ENCODE data around the gene GAL3ST2.

GAL3ST2 gene

GRCh38 chr2:241835611-241836010 lies 59.0 kb downstream of the GAL3ST2 start:
- FAIRE-seq (no peak), DNase-seq (ENCODE audit: extremely low spot score, insufficient read length, low read depth) (no peak)

GRCh38 chr2:241836292-241836691 lies 59.7 kb downstream of the GAL3ST2 start:
- DNase-seq (ENCODE audit: extremely low spot score, insufficient read length, low read depth) = no peak
- FAIRE-seq = no peak

- no peak for FAIRE-seq
- no peak for DNase-seq (ENCODE audit: extremely low spot score, insufficient read length, low read depth)
Measured at GRCh38 chr2:241837197-241837965, 60.8 kb downstream of the GAL3ST2 start.

GRCh38 chr2:241841181-241842066 lies 64.8 kb downstream of the GAL3ST2 start:
- DNase-seq (ENCODE audit: extremely low spot score, insufficient read length, low read depth) (no peak), FAIRE-seq (no peak)

DNA sequence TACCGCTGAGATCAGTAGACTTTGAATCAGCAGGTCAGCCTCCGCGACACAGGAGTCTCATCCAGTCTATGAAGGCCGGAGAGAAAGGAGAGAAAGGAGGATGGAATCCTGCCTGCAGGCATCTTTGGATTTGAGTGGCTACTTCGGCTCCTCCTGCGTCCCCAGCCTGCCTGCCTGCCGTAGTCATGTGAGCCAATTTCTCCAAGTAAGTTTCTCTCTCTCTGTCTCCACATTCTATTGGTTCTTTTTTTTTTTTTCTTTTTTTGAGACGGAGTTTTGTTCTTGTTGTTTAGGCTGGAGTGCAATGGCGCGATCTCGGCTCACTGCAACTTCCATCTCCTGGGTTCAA lies 65.4 kb downstream of the GAL3ST2 start:
- FAIRE-seq = no peak

GRCh38 chr2:241842620-241843211 lies 66.1 kb downstream of the GAL3ST2 start:
- DNase-seq (ENCODE audit: extremely low spot score, insufficient read length, low read depth) = no peak
- FAIRE-seq = peak; percentile 81

More for the DNA sequence above, 65.4 kb downstream of the GAL3ST2 start:
- DNase-seq (ENCODE audit: extremely low spot score, insufficient read length, low read depth) = no peak

- FAIRE-seq (no peak), DNase-seq (ENCODE audit: extremely low spot score, insufficient read length, low read depth) (no peak)
Measured at GRCh38 chr2:241843321-241844065, 66.9 kb downstream of the GAL3ST2 start.

DNA sequence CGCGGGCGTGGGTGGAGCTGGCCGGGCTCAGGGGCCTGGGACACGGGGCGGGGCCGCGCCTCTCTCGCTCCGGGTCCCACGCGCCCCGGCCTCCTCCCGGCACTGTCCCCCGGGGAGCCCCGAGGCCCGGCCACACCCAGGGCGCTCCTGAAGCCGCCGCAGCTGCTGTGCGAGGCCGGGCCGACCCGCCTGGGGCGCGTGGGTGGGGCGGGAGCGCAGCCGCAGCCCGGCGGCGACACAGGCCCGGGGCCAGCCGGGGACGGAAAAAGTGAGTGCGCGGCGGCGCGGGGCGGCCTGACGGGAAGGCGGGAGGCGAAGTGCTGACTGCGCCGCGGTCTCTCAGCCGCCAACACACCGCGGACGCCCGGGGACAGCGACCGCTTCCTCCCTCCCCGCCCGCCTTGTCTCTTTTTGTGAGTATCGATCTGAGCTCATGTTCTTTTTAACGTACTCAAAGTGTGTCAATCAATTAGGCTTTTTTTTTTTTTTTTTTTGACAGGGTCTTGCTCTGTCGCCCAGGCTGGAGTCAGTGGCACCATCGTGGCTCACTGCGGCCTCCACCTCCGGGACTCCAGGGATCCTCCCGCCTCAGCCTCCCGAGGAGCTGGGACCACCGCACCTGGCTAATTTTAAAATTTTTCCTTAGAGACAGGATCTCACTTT lies 67.6 kb downstream of the GAL3ST2 start:
- FAIRE-seq (peak; percentile 67), DNase-seq (ENCODE audit: extremely low spot score, insufficient read length, low read depth) (no peak)

DNA sequence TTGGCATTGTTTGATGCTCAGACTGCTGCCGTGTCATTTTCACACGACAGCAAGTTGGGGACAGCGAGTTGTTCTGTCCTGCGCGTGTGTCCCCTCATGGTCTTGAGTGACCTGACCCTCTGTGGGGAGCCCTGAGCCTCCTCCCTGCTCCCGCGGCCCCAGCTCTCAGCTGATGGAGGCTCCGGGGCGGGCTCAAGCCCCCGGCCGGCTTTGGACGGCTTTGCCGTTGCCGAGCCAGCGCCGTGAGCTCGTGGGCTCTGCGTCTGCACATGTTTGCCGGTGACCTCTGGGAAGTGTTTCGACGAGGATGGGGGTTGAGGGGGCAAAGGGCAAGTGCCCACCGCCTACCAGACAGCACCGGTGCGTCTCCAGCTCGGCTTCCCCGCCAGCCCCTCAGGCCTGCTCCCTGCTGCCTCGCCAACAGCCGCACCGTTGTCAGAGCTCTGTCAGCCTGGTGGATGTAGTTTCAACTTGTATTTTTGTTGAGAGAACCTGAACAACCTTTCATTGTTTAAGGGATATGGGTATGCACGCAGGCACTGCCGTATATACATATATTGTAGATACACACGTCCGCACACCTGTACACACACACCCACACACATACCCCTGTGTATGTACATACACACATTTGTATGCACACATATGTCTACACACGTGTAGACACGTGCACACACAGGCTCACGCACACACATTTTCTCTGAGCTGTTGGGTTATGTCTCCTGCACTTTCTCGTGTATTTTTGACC lies 68.4 kb downstream of the GAL3ST2 start:
- DNase-seq (ENCODE audit: extremely low spot score, insufficient read length, low read depth) (no peak), FAIRE-seq (no peak)

GRCh38 chr2:241846406-241846805 lies 69.8 kb downstream of the GAL3ST2 start:
- no peak for DNase-seq (ENCODE audit: extremely low spot score, insufficient read length, low read depth)
- FAIRE-seq = no peak

GRCh38 chr2:241848761-241849615 lies 72.4 kb downstream of the GAL3ST2 start:
- FAIRE-seq (no peak), DNase-seq (ENCODE audit: extremely low spot score, insufficient read length, low read depth) (no peak)

DNA sequence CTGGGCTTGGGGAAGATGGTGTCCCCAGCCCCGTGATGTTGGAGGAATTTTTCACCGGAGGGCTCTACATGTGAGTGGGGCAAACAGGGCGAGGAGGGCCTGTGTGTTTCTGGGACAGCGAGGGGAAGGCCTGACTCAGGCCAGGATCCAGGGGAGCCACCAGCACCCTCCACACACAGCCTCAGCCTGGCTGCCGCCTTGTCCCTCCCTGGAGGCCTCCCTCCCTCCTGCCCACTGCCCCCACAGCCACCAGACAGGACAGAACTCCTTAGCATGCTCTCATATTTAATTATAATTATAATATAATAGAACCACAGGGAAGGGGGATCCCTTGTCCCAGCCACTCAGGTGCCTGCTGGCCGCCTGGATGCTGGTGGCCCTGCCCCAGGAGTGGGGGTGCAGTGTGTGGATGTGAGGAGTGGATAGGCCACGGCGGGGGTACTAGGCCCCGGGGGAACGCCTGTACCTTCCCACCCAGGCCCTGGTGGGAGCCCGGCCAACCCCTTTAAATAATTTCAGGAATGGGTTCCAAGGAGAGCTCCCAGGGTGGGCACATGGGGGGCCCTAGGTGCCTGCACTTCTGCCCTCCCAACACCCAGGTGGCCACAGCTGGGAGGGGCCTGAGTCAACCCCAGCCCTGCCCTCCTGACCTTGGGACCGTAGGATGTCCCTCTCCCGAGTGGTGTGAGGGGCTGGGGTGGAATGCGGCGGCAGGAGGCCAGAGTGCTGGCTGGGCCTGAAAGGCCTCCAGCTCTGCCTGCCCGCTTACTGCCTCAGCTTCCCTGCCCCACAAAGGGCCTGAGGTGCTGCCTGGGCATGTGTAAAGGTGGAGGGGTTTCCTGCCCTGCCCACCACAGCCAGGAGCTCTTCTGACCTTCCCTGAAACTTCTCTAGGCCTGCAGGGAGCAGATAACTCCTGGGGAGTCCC lies 73.3 kb downstream of the GAL3ST2 start:
- no peak for FAIRE-seq
- DNase-seq (ENCODE audit: extremely low spot score, insufficient read length, low read depth) = no peak

- DNase-seq (ENCODE audit: extremely low spot score, insufficient read length, low read depth) = no peak
- FAIRE-seq = no peak
Measured at GRCh38 chr2:241850544-241851324, 74.1 kb downstream of the GAL3ST2 start.

- no peak for FAIRE-seq
- DNase-seq (ENCODE audit: extremely low spot score, insufficient read length, low read depth) = no peak
Measured at GRCh38 chr2:241851325-241852115, 74.9 kb downstream of the GAL3ST2 start.

DNA sequence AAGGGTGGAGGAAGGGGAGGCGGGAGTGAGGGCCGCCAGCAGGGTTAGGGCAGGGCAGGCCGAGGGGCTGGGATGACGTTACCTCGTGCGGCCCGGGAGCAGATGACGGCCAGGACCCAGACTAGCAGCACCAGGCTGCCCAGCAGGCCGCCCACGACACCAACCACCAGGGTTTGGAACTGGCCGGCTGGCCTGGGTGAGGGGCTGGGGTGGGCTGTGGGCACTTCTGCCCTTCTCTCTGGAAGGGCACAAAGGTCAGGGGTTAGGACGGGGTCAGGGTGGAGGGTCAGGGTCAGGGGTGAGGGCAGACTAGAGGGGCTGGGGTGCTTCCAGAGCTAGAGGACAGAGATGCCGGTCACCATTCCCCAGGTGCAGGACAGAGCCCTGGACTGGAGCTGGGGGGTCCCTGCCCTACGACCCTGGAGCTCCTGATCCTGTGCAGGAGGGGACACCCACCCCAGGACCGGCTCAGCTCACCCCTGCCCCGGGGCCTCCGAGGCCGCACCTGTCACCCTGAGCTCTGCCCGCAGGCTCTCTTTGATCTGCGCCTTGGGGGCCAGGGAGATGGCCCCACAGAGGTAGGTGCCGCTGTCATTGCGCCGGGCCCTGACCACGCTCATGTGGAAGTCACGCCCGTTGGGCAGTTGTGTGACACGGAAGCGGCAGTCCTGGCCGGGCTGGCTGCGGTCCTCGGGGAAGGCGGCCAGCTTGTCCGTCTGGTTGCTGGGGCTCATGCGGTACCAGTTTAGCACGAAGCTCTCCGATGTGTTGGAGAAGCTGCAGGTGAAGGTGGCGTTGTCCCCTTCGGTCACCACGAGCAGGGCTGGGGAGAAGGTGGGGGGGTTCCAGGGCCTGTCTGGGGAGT lies 75.7 kb downstream of the GAL3ST2 start:
- no peak for DNase-seq (ENCODE audit: extremely low spot score, insufficient read length, low read depth)

More for the DNA sequence above, 75.7 kb downstream of the GAL3ST2 start:
- no peak for FAIRE-seq
